GM12878 (cell line): ENCODE data around the gene DNAH8. TPM values are rescaled to one million over a fixed set of nuclear protein-coding genes. Genes with fewer than 3 reads are reported as not detected.

Experiments
- ATAC-seq: fragments of 200-7000 bp; cut with Tn5 transposase; 3 replicates; pipeline ENCODE4 v1.9.1; 2020; ENCODE audit warnings: mild to moderate bottlenecking, moderate library complexity
- BruUV-seq: library from RNA; stranded (reverse); fragments of 400-500 nt; replicated peaks from 2 replicates; lab custom pipeline; 2021; lab: Mats Ljungman, UMichigan
- CTCF ChIA-PET: fragments of 300-600 bp; sonication (Branson Sonifier 250); formaldehyde crosslinking; extraction: SDS; loops from one replicate; lab custom pipeline; 2021; ENCODE audit warnings: inconsistent platforms; lab: Yijun Ruan, JAX
- POLR2A ChIA-PET: fragments of 350-600 bp; formaldehyde crosslinking; extraction: SDS; loops from one replicate; lab custom pipeline; 2021; ENCODE audit warnings: inconsistent platforms; lab: Charles Lee
- RAD21 ChIA-PET: fragments of 300-600 bp; sonication (Branson Sonifier 250); formaldehyde crosslinking; loops from one replicate; lab custom pipeline; 2023; ENCODE audit warnings: antibody characterized with exemption; ENCODE audit not compliant: unreplicated experiment; lab: Charles Lee
- SMC1A ChIA-PET: fragments of 300-600 bp; sonication (Branson Sonifier 250); formaldehyde crosslinking; loops from one replicate; lab custom pipeline; 2023; ENCODE audit not compliant: unreplicated experiment, uncharacterized antibody; lab: Charles Lee
- DNase-seq: peaks from one replicate; pipeline ENCODE4 v3.0.0-alpha.2; 2011; ENCODE audit warnings: low read depth, low spot score
- FAIRE-seq: peaks from 3 replicates; lab custom pipeline; 2011; peaks lifted over from hg19 to GRCh38; lab: Jason Lieb, UNC
- H2AFZ ChIP-seq: 2 replicates; pipeline ENCODE4 v1.6.0; 2011; ENCODE audit warnings: low read depth, low read length, control low read depth; ENCODE audit not compliant: control insufficient read depth
- H3K27ac ChIP-seq: 2 replicates; pipeline ENCODE4 v1.5.1; 2011; ENCODE audit warnings: control low read depth; ENCODE audit not compliant: control insufficient read depth, insufficient read depth
- H3K27me3 ChIP-seq, 2 experiments: replicated peaks in 1 of 2; 2 replicates each; pipeline versions ENCODE4 v1.6.0 to v1.6.1; 2011; ENCODE audit warnings: low read length in 1 of 2; ENCODE audit not compliant: control insufficient read depth in 2 of 2, insufficient read depth in 2 of 2
- H3K36me3 ChIP-seq, 2 experiments: 2 replicates each; pipeline ENCODE4 v1.5.1; 2011; ENCODE audit warnings: low read length in 1 of 2; ENCODE audit not compliant: control insufficient read depth in 2 of 2, insufficient read depth in 2 of 2
- H3K4me1 ChIP-seq: 2 replicates; pipeline ENCODE4 v1.6.1; 2011; ENCODE audit warnings: mild to moderate bottlenecking, low read length, moderate library complexity, mixed read lengths; ENCODE audit not compliant: control insufficient read depth, insufficient read depth
- H3K4me2 ChIP-seq: 2 replicates; pipeline ENCODE4 v1.6.0; 2011; ENCODE audit warnings: control low read depth; ENCODE audit not compliant: control insufficient read depth, insufficient read depth
- H3K4me3 ChIP-seq: fragments of 200-600 bp; sonication (generic); 2 replicates; pipeline ENCODE4 v1.5.1; 2016
- H3K79me2 ChIP-seq: 2 replicates; pipeline ENCODE4 v1.6.0; 2011; ENCODE audit warnings: low read length; ENCODE audit not compliant: control insufficient read depth, insufficient read depth
- H3K9ac ChIP-seq: 2 replicates; pipeline ENCODE4 v1.8.0; 2011; ENCODE audit warnings: low read length, control low read depth, mixed read lengths; ENCODE audit not compliant: control insufficient read depth, insufficient read depth
- H3K9me3 ChIP-seq: replicated peaks from 3 replicates; pipeline ENCODE4 v1.5.1; 2011; ENCODE audit warnings: mild to moderate bottlenecking, low read length; ENCODE audit not compliant: control insufficient read depth, insufficient read depth
- H4K20me1 ChIP-seq: 2 replicates; pipeline ENCODE4 v1.6.0; 2011; ENCODE audit not compliant: control insufficient read depth, insufficient read depth
- CBFB ChIP-seq: IDR thresholded peaks from 2 replicates; pipeline ENCODE4 v1.6.1; 2016; ENCODE audit warnings: antibody characterized with exemption, low read depth
- CBX3 ChIP-seq: fragments of 200-600 bp; sonication (generic); IDR thresholded peaks from 2 replicates; pipeline ENCODE4 v1.6.1; 2016; ENCODE audit warnings: low read depth, borderline replicate concordance
- CHD1 ChIP-seq: IDR thresholded peaks from 2 replicates; pipeline ENCODE4 v1.6.1; 2012; ENCODE audit warnings: low read depth, low read length, improper control_type of control experiment
- ESRRA ChIP-seq: IDR thresholded peaks from 2 replicates; pipeline ENCODE4 v1.6.1; 2012; ENCODE audit warnings: mild to moderate bottlenecking, low read length, improper control_type of control experiment
- FOXM1 ChIP-seq: IDR thresholded peaks from 2 replicates; pipeline ENCODE4 v1.6.1; 2012; ENCODE audit warnings: low read depth, mild to moderate bottlenecking, inconsistent platforms, low read length, moderate library complexity
- IRF4 ChIP-seq: IDR thresholded peaks from 2 replicates; pipeline ENCODE4 v1.6.1; 2011; ENCODE audit warnings: low read depth, low read length
- JUND ChIP-seq: IDR thresholded peaks from 2 replicates; pipeline ENCODE4 v1.6.1; 2012; ENCODE audit warnings: low read depth, mild to moderate bottlenecking, low read length, improper control_type of control experiment, moderate library complexity
- KDM1A ChIP-seq: fragments of 200-600 bp; sonication (generic); IDR thresholded peaks from 2 replicates; pipeline ENCODE4 v1.6.1; 2016; ENCODE audit warnings: borderline replicate concordance
- NFIC ChIP-seq: IDR thresholded peaks from 2 replicates; pipeline ENCODE4 v1.6.1; 2012; ENCODE audit warnings: low read depth, mild to moderate bottlenecking, inconsistent platforms, low read length, moderate library complexity
- NFYA ChIP-seq: IDR thresholded peaks from 2 replicates; pipeline ENCODE4 v1.6.1; 2011; ENCODE audit warnings: low read depth, mild to moderate bottlenecking, low read length, improper control_type of control experiment, borderline replicate concordance
- NR2F1 ChIP-seq: fragments of 450-650 bp; conservative IDR thresholded peaks from 2 replicates; pipeline ENCODE4 v1.6.1; 2017; ENCODE audit warnings: mild to moderate bottlenecking
- RELA ChIP-seq: fragments of 450-650 bp; IDR thresholded peaks from 2 replicates; pipeline ENCODE4 v1.8.0; 2014; ENCODE audit warnings: borderline replicate concordance; ENCODE audit not compliant: partially characterized antibody
- STAT1 ChIP-seq: fragments of 450-650 bp; conservative IDR thresholded peaks from 2 replicates; pipeline ENCODE4 v1.6.1; 2014; ENCODE audit warnings: antibody characterized with exemption, mild to moderate bottlenecking
- TBL1XR1 ChIP-seq: IDR thresholded peaks from 2 replicates; pipeline ENCODE4 v1.6.1; 2012; ENCODE audit warnings: low read depth, low read length, improper control_type of control experiment
- TCF3 ChIP-seq: IDR thresholded peaks from 2 replicates; pipeline ENCODE4 v1.6.1; 2012; ENCODE audit warnings: low read depth, mild to moderate bottlenecking, low read length, borderline replicate concordance; ENCODE audit not compliant: insufficient read depth
- ZNF274 ChIP-seq: IDR thresholded peaks from one replicate; pipeline ENCODE4 v1.8.0; 2011; ENCODE audit not compliant: insufficient read length, insufficient read depth
- WGBS: methylation state at CpG from one replicate; pipeline ENCODE4 v1.1.6; 2016; ENCODE audit warnings: low lambda C conversion rate; ENCODE audit not compliant: insufficient replicate concordance, insufficient coverage; ENCODE audit errors: missing lambda C conversion rate; 5-methylcytosine and 5-hydroxymethylcytosine counted together
- in situ Hi-C: fragments of 300-500 bp; cut with MboI; formaldehyde crosslinking; loops from 9 replicates; pipeline ENCODE4 v1.14.3; 2018; ENCODE audit warnings: mixed read lengths
- intact Hi-C: fragments of 100-400 bp; cut with micrococcal nuclease; formaldehyde crosslinking; loops from one replicate; pipeline ENCODE4 v1.14.2; 2022; ENCODE audit not compliant: unreplicated experiment
- polyA plus RNA-seq, 11 experiments: library from polyadenylated mRNA; depleted of rRNA in 4 of 11; unstranded in 6 of 11; stranded (reverse) in 5 of 11; fragments of >200 nt; fragmentation: Nextera tagmentation in 4 of 11; fragmentation: Illumina TruSeq in 1 of 11; extraction: Ambion mirVana in 4 of 11; extraction: Trizol in 1 of 11; gene quantifications; 1 replicate in 1 of 11; 2 replicates in 10 of 11; pipeline versions ENCODE4 v1.2.1 to v1.2.3, GENCODE V29; 2011 to 2016; ENCODE audit warnings: inconsistent platforms in 2 of 11, missing spikeins in 2 of 11, low read depth in 1 of 11
- total RNA-seq, 4 experiments: library from RNA; depleted of rRNA in 3 of 4; stranded (reverse); fragments of >200 nt in 3 of 4; fragmentation: Illumina TruSeq in 1 of 4; extraction: Trizol in 1 of 4; gene quantifications; 2 replicates each; pipeline versions ENCODE4 v1.2.1 to v1.2.3, GENCODE V29; 2013 to 2021
- TF ChIP-seq, protein P1 (sequence below): IDR thresholded peaks from 2 replicates; pipeline ENCODE4 v1.6.1; 2012; ENCODE audit warnings: mild to moderate bottlenecking, low read depth, low read length
- TF ChIP-seq, protein P2 (sequence below): IDR thresholded peaks from 2 replicates; pipeline ENCODE4 v1.6.1; 2011; ENCODE audit warnings: low read depth, low read length, improper control_type of control experiment, borderline replicate concordance

The DNAH8 gene
- total and polyA plus RNA-seq, 10 of the 15 experiments (the other 5 are each of a cell fraction or from before 2014, with no cell fraction given), result 0.02 to 0.34 (median 0.10) TPM; not detected in 3

DNA sequence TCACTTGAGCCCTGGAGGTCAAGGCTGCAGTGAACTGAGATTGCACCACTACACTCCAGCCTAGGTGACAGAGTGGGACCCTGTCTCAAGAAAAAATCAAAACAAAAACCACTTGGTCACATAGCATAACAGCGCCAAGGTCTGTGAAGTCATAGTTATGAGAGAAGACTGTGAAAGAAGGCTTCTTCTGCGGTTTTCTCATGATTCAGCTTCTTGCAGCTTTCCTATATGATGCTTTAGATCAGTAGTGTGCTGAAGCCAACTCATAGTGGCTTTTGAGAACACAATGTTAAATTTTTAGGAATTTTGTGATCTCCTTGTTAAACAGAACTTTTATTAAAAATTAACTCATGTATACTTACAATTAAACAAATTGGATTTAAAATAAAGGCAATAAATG lies 197.3 kb downstream of the DNAH8 start:
- H3K4me3 ChIP-seq, result no peak overlapping the region
- DNase-seq, result no peak
- no peaks in the 10 kb centered on the region for H3K36me3 ChIP-seq
- no peak overlapping the region for H3K9ac ChIP-seq
- H3K9me3 ChIP-seq, result no peaks in the 10 kb centered on the region
- no peaks in the 10 kb centered on the region for H3K27me3 ChIP-seq
- TF ChIP-seq FOXM1 (no peak), NFIC (no peak), NFYA (no peak), TCF3 (no peak), IRF4 (no peak), TBL1XR1 (no peak), JUND (no peak), KDM1A (no peak), NR2F1 (no peak), CHD1 (no peak), ESRRA (no peak), CBX3 (no peak), RELA (no peak), CBFB (no peak), STAT1 (no peak), ZNF274 (no peak)
- TF ChIP-seq, protein P1, sequence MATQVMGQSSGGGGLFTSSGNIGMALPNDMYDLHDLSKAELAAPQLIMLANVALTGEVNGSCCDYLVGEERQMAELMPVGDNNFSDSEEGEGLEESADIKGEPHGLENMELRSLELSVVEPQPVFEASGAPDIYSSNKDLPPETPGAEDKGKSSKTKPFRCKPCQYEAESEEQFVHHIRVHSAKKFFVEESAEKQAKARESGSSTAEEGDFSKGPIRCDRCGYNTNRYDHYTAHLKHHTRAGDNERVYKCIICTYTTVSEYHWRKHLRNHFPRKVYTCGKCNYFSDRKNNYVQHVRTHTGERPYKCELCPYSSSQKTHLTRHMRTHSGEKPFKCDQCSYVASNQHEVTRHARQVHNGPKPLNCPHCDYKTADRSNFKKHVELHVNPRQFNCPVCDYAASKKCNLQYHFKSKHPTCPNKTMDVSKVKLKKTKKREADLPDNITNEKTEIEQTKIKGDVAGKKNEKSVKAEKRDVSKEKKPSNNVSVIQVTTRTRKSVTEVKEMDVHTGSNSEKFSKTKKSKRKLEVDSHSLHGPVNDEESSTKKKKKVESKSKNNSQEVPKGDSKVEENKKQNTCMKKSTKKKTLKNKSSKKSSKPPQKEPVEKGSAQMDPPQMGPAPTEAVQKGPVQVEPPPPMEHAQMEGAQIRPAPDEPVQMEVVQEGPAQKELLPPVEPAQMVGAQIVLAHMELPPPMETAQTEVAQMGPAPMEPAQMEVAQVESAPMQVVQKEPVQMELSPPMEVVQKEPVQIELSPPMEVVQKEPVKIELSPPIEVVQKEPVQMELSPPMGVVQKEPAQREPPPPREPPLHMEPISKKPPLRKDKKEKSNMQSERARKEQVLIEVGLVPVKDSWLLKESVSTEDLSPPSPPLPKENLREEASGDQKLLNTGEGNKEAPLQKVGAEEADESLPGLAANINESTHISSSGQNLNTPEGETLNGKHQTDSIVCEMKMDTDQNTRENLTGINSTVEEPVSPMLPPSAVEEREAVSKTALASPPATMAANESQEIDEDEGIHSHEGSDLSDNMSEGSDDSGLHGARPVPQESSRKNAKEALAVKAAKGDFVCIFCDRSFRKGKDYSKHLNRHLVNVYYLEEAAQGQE, result no peak
- TF ChIP-seq, protein P2, sequence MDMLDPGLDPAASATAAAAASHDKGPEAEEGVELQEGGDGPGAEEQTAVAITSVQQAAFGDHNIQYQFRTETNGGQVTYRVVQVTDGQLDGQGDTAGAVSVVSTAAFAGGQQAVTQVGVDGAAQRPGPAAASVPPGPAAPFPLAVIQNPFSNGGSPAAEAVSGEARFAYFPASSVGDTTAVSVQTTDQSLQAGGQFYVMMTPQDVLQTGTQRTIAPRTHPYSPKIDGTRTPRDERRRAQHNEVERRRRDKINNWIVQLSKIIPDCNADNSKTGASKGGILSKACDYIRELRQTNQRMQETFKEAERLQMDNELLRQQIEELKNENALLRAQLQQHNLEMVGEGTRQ, result no peak
- POLR2A ChIA-PET, result no interaction called here
- H4K20me1 ChIP-seq, result no peaks in the 10 kb centered on the region
- intact Hi-C loops (no loop called here), in situ Hi-C loops (no loop called here)
- no peak overlapping the region for H3K27ac ChIP-seq
- WGBS, result 80% methylated on average over 2 of the region's 2 CpGs
- BruUV-seq, result no TSS peak
- no peak for ATAC-seq
- no peak for FAIRE-seq
- H3K4me1 ChIP-seq, result no peaks in the 10 kb centered on the region
- RAD21 ChIA-PET, result no interaction called here
- CTCF ChIA-PET, result no interaction called here
- no peaks in the 10 kb centered on the region for H3K79me2 ChIP-seq
- SMC1A ChIA-PET, result interaction anchor here (0.6 kb wide), 1 partner anchor 9 kb away, joined by 3 read pairs; no protein-coding TSS in a partner anchor
- no peak overlapping the region for H3K4me2 ChIP-seq
- H2AFZ ChIP-seq, result no peak overlapping the region
